HepG2 (cell line): ENCODE data around the gene STIM1. TPM values are rescaled to one million over a fixed set of nuclear protein-coding genes. Genes with fewer than 3 reads are reported as not detected.

ENCODE experiments used
- ATAC-seq: fragments of 200-7000 bp; cut with Tn5 transposase; 3 replicates; pipeline ENCODE4 v1.9.1; 2020; ENCODE audit warnings: mild to moderate bottlenecking, moderate library complexity
- BruUV-seq: library from RNA; stranded (reverse); fragments of 400-500 nt; replicated peaks from 2 replicates; lab custom pipeline; 2021; lab: Mats Ljungman, UMichigan
- CTCF ChIA-PET: fragments of 300-600 bp; formaldehyde crosslinking; extraction: SDS; loops from one replicate; lab custom pipeline; 2021; ENCODE audit warnings: low total read pairs, inconsistent platforms, low intra/inter-chr PET ratio; lab: Yijun Ruan, JAX
- POLR2A ChIA-PET: fragments of 350-600 bp; sonication (Branson Sonifier 250); formaldehyde crosslinking; loops from one replicate; lab custom pipeline; 2020; ENCODE audit warnings: antibody characterized with exemption, inconsistent platforms; lab: Yijun Ruan, JAX
- DNase-seq: peaks from one replicate; pipeline ENCODE4 v3.0.0-alpha.2; 2015; ENCODE audit warnings: low spot score
- FAIRE-seq: peaks from 3 replicates; lab custom pipeline; 2011; peaks lifted over from hg19 to GRCh38; lab: Jason Lieb, UNC
- H2AFZ ChIP-seq: one replicate; pipeline ENCODE4 v1.6.1; 2011; ENCODE audit warnings: low read length, inconsistent platforms
- H3K27ac ChIP-seq: fragments of 300-600 bp; 3 replicates; pipeline ENCODE4 v1.8.0; 2011; ENCODE audit warnings: mixed run types, mild to moderate bottlenecking, mixed read lengths, low read length, inconsistent platforms; ENCODE audit not compliant: insufficient read depth; ENCODE audit errors: extremely low read length
- H3K27me3 ChIP-seq, 2 experiments: fragments of 200-600 bp in 1 of 2; 2 replicates in 1 of 2; 3 replicates in 1 of 2; pipeline versions ENCODE4 v1.6.0 to v1.8.0; 2011; ENCODE audit warnings: low read length in 2 of 2, mild to moderate bottlenecking in 2 of 2, moderate library complexity in 2 of 2, inconsistent platforms in 1 of 2; ENCODE audit not compliant: insufficient read depth in 2 of 2, control insufficient read depth in 1 of 2
- H3K36me3 ChIP-seq, 2 experiments: fragments of 200-600 bp in 1 of 2; replicated peaks in 1 of 2; 2 replicates in 1 of 2; 3 replicates in 1 of 2; pipeline versions ENCODE4 v1.5.1 to v1.8.0; 2011; ENCODE audit warnings: low read length in 2 of 2, inconsistent platforms in 1 of 2; ENCODE audit not compliant: insufficient read depth in 2 of 2, control insufficient read depth in 1 of 2
- H3K4me1 ChIP-seq: 2 replicates; pipeline ENCODE4 v1.5.1; 2012; ENCODE audit warnings: low read length, inconsistent platforms; ENCODE audit not compliant: insufficient read depth
- H3K4me2 ChIP-seq: 2 replicates; pipeline ENCODE4 v1.6.0; 2011; ENCODE audit warnings: low read depth, low read length, inconsistent platforms
- H3K4me3 ChIP-seq, 3 experiments: fragments of 200-600 bp in 1 of 3; sonication (generic), shearing (Covaris generic) in 1 of 3; replicated peaks in 1 of 3; 2 replicates each; pipeline ENCODE4 v1.5.1; 2011 to 2016; ENCODE audit warnings: low read length in 3 of 3, inconsistent platforms in 2 of 3, low read depth in 2 of 3, mild to moderate bottlenecking in 2 of 3, control low read depth in 1 of 3, mixed read lengths in 1 of 3; ENCODE audit not compliant: insufficient read depth in 1 of 3
- H3K79me2 ChIP-seq: one replicate; pipeline ENCODE4 v1.6.1; 2011; ENCODE audit warnings: low read length, inconsistent platforms; ENCODE audit not compliant: insufficient read depth
- H3K9ac ChIP-seq: 2 replicates; pipeline ENCODE4 v1.6.0; 2011; ENCODE audit warnings: mild to moderate bottlenecking, low read depth, low read length, inconsistent platforms; ENCODE audit not compliant: insufficient read depth
- H3K9me3 ChIP-seq: 2 replicates; pipeline ENCODE4 v1.5.1; 2012; ENCODE audit warnings: mild to moderate bottlenecking, low read length
- H4K20me1 ChIP-seq: 2 replicates; pipeline ENCODE4 v1.6.0; 2011; ENCODE audit warnings: inconsistent platforms, mild to moderate bottlenecking, low read length, moderate library complexity; ENCODE audit not compliant: insufficient read depth
- BRD4 ChIP-seq: sonication (generic); formaldehyde crosslinking; IDR thresholded peaks from 2 replicates; pipeline ENCODE4 v1.4.0; 2020; ENCODE audit warnings: missing genetic modification reagents
- IKZF4 ChIP-seq: sonication (generic); formaldehyde crosslinking; IDR thresholded peaks from 2 replicates; pipeline ENCODE4 v1.5.1; 2020; ENCODE audit warnings: borderline replicate concordance, mild to moderate bottlenecking, low read depth, missing genetic modification reagents; ENCODE audit errors: not compliant biosample characterization
- PAXIP1 ChIP-seq: sonication (generic); formaldehyde crosslinking; conservative IDR thresholded peaks from 2 replicates; pipeline ENCODE4 v1.4.0; 2020; ENCODE audit warnings: mild to moderate bottlenecking, missing genetic modification reagents, moderate library complexity
- SYNCRIP ChIP-seq: fragments of 200-400 bp; formaldehyde crosslinking; IDR thresholded peaks from 2 replicates; pipeline ENCODE4 v1.6.1; 2018; ENCODE audit warnings: mild to moderate bottlenecking, low read depth, low read length; ENCODE audit not compliant: insufficient read depth
- TCF12 ChIP-seq, 2 experiments: fragments of 450-650 bp in 1 of 2; sonication (generic) in 1 of 2; formaldehyde crosslinking in 1 of 2; IDR thresholded peaks; 2 replicates each; pipeline versions ENCODE4 v1.6.1 to v1.8.0; 2017 to 2022; ENCODE audit warnings: antibody characterized with exemption in 1 of 2, mild to moderate bottlenecking in 1 of 2, missing genetic modification reagents in 1 of 2, moderate library complexity in 1 of 2
- ZBTB42 ChIP-seq: sonication (generic); formaldehyde crosslinking; IDR thresholded peaks from 2 replicates; pipeline ENCODE4 v1.5.0; 2020; ENCODE audit warnings: mild to moderate bottlenecking, missing genetic modification reagents
- WGBS: methylation state at CpG from one replicate; pipeline ENCODE4 v1.1.6; 2017; ENCODE audit warnings: low lambda C conversion rate; 5-methylcytosine and 5-hydroxymethylcytosine counted together
- in situ Hi-C: cut with HindIII; loops from 2 replicates; pipeline ENCODE4 v1.10.0; 2017; ENCODE audit warnings: low pct_unique_long_range_greater_than_20kb; ENCODE audit not compliant: extremely low pct_ligation_motif_present
- intact Hi-C: fragments of 100-400 bp; cut with micrococcal nuclease; formaldehyde crosslinking; loops from one replicate; pipeline ENCODE4 v1.10.0; 2022; ENCODE audit not compliant: unreplicated experiment
- polyA plus RNA-seq, 8 experiments: library from polyadenylated mRNA; depleted of rRNA in 3 of 8; stranded (reverse) in 7 of 8; unstranded in 1 of 8; fragments of >200 nt; fragmentation: Illumina TruSeq in 4 of 8; extraction: Trizol in 4 of 8; gene quantifications; 2 replicates each; pipeline versions ENCODE4 v1.2.1 to v1.2.3, GENCODE V29; 2011 to 2016; ENCODE audit warnings: low read depth in 4 of 8, missing spikeins in 1 of 8, mixed read lengths in 1 of 8; ENCODE audit not compliant: insufficient read depth in 1 of 8
- total RNA-seq, 5 experiments: library from RNA; depleted of rRNA; stranded (reverse); fragments of >200 nt; fragmentation: Illumina TruSeq; extraction: Trizol; gene quantifications; 2 replicates each; pipeline ENCODE4 v1.2.3, GENCODE V29; 2016; ENCODE audit warnings: low read depth in 1 of 5

Gene STIM1
- total and polyA plus RNA-seq, 2 of the 13 experiments (the other 11 are each of a cell fraction or from before 2014, with no cell fraction given) = 19.2 to 28.5 TPM

DNA sequence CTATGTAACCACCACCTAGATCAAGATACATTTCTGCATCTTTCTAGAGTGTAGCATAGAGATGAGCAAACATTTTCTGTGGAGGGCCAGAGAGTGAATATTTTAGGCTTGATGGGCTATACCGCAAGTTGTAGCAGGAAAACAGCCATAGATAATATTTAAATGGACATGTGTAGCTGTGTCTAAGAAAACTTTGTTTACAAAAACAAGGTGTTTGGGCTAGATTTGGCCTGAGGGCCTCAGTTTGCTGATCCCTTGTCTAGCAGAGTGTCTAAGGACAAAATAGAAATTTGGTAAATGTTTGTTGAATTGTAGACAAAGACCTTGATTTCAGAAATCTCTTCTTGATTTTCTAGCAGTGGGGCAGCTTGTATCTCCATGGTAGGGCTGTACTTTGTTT lies 36.3 kb downstream of the STIM1 start (continued):
- TF ChIP-seq PAXIP1 (no peak), SYNCRIP (no peak), BRD4 (CRISPR knock-in tag) (no peak)

GRCh38 chr11:3892156-3892555 lies 36.7 kb downstream of the STIM1 start:
- H3K79me2 ChIP-seq = peaks cover 36% of the 10 kb centered on the region
- FAIRE-seq (no peak), ATAC-seq (no peak), DNase-seq (no peak)
- H3K36me3 ChIP-seq = no peaks in the 10 kb centered on the region
- no peak overlapping the region for H3K9ac ChIP-seq
- H3K27ac ChIP-seq = no peak overlapping the region
- H3K4me2 ChIP-seq = no peak overlapping the region
- H3K4me1 ChIP-seq = peaks cover 45% of the 10 kb centered on the region
- no peak overlapping the region for H3K4me3 ChIP-seq
- intact Hi-C loops (no loop called here), in situ Hi-C loops (no loop called here)
- ChIA-PET POLR2A (no interaction called here), CTCF (no interaction called here)
- TF ChIP-seq TCF12 (IDR thresholded peaks at IDR 0.05) (no peak), TCF12 (CRISPR knock-in tag; IDR thresholded peaks at IDR 0.05) (no peak), IKZF4 (CRISPR knock-in tag) (no peak), ZBTB42 (no peak)
- no peaks in the 10 kb centered on the region for H3K27me3 ChIP-seq
- no peaks in the 10 kb centered on the region for H3K9me3 ChIP-seq
- no peak overlapping the region for H2AFZ ChIP-seq
- no TSS peak for BruUV-seq
- WGBS = 98% methylated on average over 2 of the region's 2 CpGs
- no peaks in the 10 kb centered on the region for H4K20me1 ChIP-seq
